Activated CD8-positive, alpha-beta memory T cell treated with anti-CD3 and anti-CD28 coated beads for 24 hours (primary cell): ENCODE data around the gene ATXN1L.
"Not testable (repeated sequence)": the region's sequence is repeated elsewhere in the genome, so short reads cannot be mapped to it uniquely, and the experiment has no call there.

ENCODE experiments used
- DNase-seq: peaks from one replicate; pipeline ENCODE4 v3.0.0-alpha.2; 2020

The ATXN1L gene

GRCh38 chr16:71845639-71846430 lies at the start of gene ATXN1L:
ATXN1L (plus strand) TSS chr16:71845976; CDS start chr16:71849741, 3,765 bp downstream.
- DNase-seq, result peak; percentile 99

- no peak for DNase-seq
Measured at GRCh38 chr16:71796501-71797097, 49.2 kb upstream of the ATXN1L start.

GRCh38 chr16:71803305-71803690 lies 42.5 kb upstream of the ATXN1L start:
- DNase-seq, result no peak

- no peak for DNase-seq
Measured at GRCh38 chr16:71807905-71808592, 37.7 kb upstream of the ATXN1L start.

- DNase-seq, result peak; percentile 94
Measured at GRCh38 chr16:71808593-71809459, 37.0 kb upstream of the ATXN1L start, which contains the start of gene AP1G1. AP1G1 (minus strand) TSS chr16:71808834; CDS start chr16:71789479, 19,355 bp downstream.

- DNase-seq, result peak; percentile 44
Measured at GRCh38 chr16:71810155-71810530, 35.6 kb upstream of the ATXN1L start.

GRCh38 chr16:71811261-71811803 lies 34.4 kb upstream of the ATXN1L start:
- peak; percentile 40 for DNase-seq

- not testable (repeated sequence) for DNase-seq
Measured at GRCh38 chr16:71817155-71817500, 28.6 kb upstream of the ATXN1L start.

GRCh38 chr16:71826533-71827017 lies 19.2 kb upstream of the ATXN1L start:
- DNase-seq, result no peak

GRCh38 chr16:71830359-71830758 lies 15.4 kb upstream of the ATXN1L start:
- no peak for DNase-seq

- DNase-seq, result not testable (repeated sequence)
Measured at GRCh38 chr16:71831698-71832097, 14.1 kb upstream of the ATXN1L start.

- not testable (repeated sequence) for DNase-seq
Measured at GRCh38 chr16:71832112-71832511, 13.7 kb upstream of the ATXN1L start.

GRCh38 chr16:71834291-71834690 lies 11.5 kb upstream of the ATXN1L start:
- DNase-seq, result no peak

- DNase-seq, result no peak
Measured at GRCh38 chr16:71837150-71837549, 8.6 kb upstream of the ATXN1L start.

- DNase-seq, result no peak
Measured at GRCh38 chr16:71840052-71840451, 5.7 kb upstream of the ATXN1L start.

- no peak for DNase-seq
Measured at GRCh38 chr16:71843572-71843971, 2.2 kb upstream of the ATXN1L start.

GRCh38 chr16:71846431-71846830 lies 655 bp downstream of the ATXN1L start:
- peak; percentile 60 for DNase-seq

GRCh38 chr16:71847096-71847495 lies 1.3 kb downstream of the ATXN1L start:
- no peak for DNase-seq

- no peak for DNase-seq
Measured at GRCh38 chr16:71848622-71849021, 2.8 kb downstream of the ATXN1L start.

GRCh38 chr16:71851746-71852145 lies 6.0 kb downstream of the ATXN1L start:
- no peak for DNase-seq

- DNase-seq, result no peak
Measured at GRCh38 chr16:71852158-71852557, 6.4 kb downstream of the ATXN1L start.

- DNase-seq, result no peak
Measured at GRCh38 chr16:71852561-71852960, 6.8 kb downstream of the ATXN1L start.
